HL-60 (cell line): ENCODE data around the gene DIS3L2.
"Not testable (repeated sequence)": the region's sequence is repeated elsewhere in the genome, so short reads cannot be mapped to it uniquely, and the experiment has no call there.

ENCODE experiments used
- DNase-seq, 2 experiments: peaks; one replicate each; pipeline ENCODE4 v3.0.0-alpha.2; 2010 to 2020; ENCODE audit warnings: low read depth in 1 of 2, low spot score in 1 of 2
- H3K27ac ChIP-seq: fragments of 250-450 bp; sonication (Bioruptor Pico); replicated peaks from 2 replicates; pipeline ENCODE4 v1.5.1; 2020; ENCODE audit warnings: mild to moderate bottlenecking, moderate library complexity
- H3K27me3 ChIP-seq: fragments of 250-450 bp; sonication (Bioruptor Pico); 2 replicates; pipeline ENCODE4 v1.5.1; 2021; ENCODE audit warnings: mild to moderate bottlenecking, moderate library complexity; ENCODE audit not compliant: insufficient read depth, poor library complexity, severe bottlenecking
- H3K4me3 ChIP-seq: replicated peaks from 2 replicates; pipeline ENCODE4 v1.5.1; 2011; ENCODE audit warnings: mild to moderate bottlenecking, control low read depth, low read length; ENCODE audit not compliant: insufficient read depth
- GABPA ChIP-seq: IDR thresholded peaks from 2 replicates; pipeline ENCODE4 v1.6.1; 2012; ENCODE audit warnings: low read depth
- POLR2AphosphoS5 ChIP-seq: IDR thresholded peaks from 2 replicates; pipeline ENCODE4 v1.6.1; 2012; ENCODE audit warnings: low read depth
- SPI1 ChIP-seq: IDR thresholded peaks from 2 replicates; pipeline ENCODE4 v1.6.1; 2012; ENCODE audit warnings: low read depth, mild to moderate bottlenecking, borderline replicate concordance
- TF ChIP-seq, protein P1 (sequence below): IDR thresholded peaks from 2 replicates; pipeline ENCODE4 v1.6.1; 2012; ENCODE audit warnings: low read depth; ENCODE audit not compliant: insufficient replicate concordance
- TF ChIP-seq, protein P2 (sequence below): IDR thresholded peaks from one replicate; pipeline ENCODE4 v1.5.1; 2011; ENCODE audit warnings: low read length, control low read depth, inconsistent platforms; ENCODE audit not compliant: insufficient read depth

The DIS3L2 gene

DNA sequence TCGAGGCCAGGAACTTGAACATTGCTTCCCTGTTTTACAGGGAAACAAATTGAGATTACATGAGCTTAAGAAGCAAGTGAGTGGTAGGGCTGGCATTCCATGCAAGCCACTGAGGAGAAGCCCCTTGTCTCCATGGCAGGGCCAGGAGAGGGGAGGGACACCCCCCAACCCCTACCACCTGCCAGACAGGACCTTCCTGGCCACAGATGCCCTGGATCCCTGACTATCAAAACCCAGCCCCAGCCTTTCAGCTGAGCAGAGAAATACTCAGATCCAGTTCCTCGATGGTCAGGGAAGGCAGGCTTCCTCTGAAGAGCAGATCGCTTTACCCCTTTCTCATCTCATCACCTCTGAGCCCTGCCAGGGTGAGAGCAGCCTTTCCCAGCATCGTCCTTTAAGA is 363.3 kb downstream of the DIS3L2 start:
- Histone ChIP-seq H3K27ac (no peak overlapping the region), H3K27me3 (no peaks in the 10 kb centered on the region), H3K4me3 (no peak overlapping the region)
- no peak for DNase-seq
- TF ChIP-seq, protein P1, sequence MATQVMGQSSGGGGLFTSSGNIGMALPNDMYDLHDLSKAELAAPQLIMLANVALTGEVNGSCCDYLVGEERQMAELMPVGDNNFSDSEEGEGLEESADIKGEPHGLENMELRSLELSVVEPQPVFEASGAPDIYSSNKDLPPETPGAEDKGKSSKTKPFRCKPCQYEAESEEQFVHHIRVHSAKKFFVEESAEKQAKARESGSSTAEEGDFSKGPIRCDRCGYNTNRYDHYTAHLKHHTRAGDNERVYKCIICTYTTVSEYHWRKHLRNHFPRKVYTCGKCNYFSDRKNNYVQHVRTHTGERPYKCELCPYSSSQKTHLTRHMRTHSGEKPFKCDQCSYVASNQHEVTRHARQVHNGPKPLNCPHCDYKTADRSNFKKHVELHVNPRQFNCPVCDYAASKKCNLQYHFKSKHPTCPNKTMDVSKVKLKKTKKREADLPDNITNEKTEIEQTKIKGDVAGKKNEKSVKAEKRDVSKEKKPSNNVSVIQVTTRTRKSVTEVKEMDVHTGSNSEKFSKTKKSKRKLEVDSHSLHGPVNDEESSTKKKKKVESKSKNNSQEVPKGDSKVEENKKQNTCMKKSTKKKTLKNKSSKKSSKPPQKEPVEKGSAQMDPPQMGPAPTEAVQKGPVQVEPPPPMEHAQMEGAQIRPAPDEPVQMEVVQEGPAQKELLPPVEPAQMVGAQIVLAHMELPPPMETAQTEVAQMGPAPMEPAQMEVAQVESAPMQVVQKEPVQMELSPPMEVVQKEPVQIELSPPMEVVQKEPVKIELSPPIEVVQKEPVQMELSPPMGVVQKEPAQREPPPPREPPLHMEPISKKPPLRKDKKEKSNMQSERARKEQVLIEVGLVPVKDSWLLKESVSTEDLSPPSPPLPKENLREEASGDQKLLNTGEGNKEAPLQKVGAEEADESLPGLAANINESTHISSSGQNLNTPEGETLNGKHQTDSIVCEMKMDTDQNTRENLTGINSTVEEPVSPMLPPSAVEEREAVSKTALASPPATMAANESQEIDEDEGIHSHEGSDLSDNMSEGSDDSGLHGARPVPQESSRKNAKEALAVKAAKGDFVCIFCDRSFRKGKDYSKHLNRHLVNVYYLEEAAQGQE: no peak
- TF ChIP-seq SPI1: no peak

DNA sequence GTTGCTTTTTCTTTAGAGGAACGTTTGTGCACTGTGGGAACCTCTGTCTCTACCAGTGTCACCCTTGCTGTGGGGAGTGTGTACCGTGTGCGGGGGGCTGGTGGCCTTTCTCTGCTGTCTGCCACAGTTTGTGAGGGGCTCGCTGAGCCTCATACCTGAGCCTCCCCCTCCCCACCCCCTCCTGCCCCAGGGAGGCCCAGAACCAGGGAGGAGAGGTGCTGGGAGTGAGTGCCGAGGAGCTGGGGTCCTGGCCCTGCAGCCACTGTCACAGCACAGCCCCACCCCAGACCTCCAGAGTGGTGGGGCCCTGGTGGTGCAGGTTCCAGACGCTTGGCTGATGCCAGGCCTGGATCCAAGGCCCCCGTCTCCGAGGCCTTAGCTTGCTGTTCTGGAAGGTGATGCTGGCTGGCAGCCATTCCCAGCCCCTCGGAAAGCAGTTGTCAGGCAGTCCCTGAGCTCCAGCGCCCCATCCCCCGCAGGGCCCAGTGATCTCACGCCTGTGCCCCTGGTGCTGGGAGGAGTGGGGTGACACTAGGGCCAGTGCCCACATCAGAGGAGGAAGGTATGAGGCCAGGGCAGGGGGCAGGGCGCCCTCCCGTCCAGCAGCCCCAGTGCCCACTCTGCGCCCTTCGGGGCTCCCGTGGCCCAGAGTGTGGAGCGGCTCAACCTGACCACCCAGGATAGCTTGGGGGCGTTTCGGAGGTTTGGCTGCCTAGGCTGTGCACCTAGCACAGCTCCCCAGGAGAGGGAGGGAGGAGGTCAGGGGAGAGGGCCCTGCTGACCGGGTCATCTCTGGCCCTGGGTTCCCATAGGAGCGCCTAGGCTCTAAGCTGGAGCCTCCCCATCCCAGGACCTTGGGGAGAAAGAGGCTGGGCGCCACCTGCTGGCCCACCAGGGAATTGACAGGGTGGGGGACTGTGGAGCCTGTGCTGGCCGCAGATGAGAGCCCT is 364.1 kb downstream of the DIS3L2 start:
- no peak overlapping the region for H3K4me3 ChIP-seq
- DNase-seq: peak in 1 of 2 experiments; percentile 62
- H3K27ac ChIP-seq: no peak overlapping the region
- no peaks in the 10 kb centered on the region for H3K27me3 ChIP-seq
- TF ChIP-seq GABPA: no peak
- TF ChIP-seq, protein P1: no peak
- no peak for TF ChIP-seq SPI1
- TF ChIP-seq, protein P2, sequence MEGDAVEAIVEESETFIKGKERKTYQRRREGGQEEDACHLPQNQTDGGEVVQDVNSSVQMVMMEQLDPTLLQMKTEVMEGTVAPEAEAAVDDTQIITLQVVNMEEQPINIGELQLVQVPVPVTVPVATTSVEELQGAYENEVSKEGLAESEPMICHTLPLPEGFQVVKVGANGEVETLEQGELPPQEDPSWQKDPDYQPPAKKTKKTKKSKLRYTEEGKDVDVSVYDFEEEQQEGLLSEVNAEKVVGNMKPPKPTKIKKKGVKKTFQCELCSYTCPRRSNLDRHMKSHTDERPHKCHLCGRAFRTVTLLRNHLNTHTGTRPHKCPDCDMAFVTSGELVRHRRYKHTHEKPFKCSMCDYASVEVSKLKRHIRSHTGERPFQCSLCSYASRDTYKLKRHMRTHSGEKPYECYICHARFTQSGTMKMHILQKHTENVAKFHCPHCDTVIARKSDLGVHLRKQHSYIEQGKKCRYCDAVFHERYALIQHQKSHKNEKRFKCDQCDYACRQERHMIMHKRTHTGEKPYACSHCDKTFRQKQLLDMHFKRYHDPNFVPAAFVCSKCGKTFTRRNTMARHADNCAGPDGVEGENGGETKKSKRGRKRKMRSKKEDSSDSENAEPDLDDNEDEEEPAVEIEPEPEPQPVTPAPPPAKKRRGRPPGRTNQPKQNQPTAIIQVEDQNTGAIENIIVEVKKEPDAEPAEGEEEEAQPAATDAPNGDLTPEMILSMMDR: no peak
- no peak for TF ChIP-seq POLR2AphosphoS5

GRCh38 chr2:232326274-232327104 is 365.0 kb downstream of the DIS3L2 start:
- not testable (repeated sequence) for H3K27me3 ChIP-seq, H3K4me3 ChIP-seq, DNase-seq, H3K27ac ChIP-seq
- TF ChIP-seq, protein P2: peak; percentile 2
